AG10803 (cell line): ENCODE measurements around the gene ADA.

Experiments used
- DNase-seq: peaks from one replicate; pipeline ENCODE4 v3.0.0; 2010; ENCODE audit warnings: low read depth
- H3K4me3 ChIP-seq: 2 replicates; pipeline ENCODE4 v1.5.1; 2011; ENCODE audit warnings: mild to moderate bottlenecking, low read length, control low read depth
- CTCF ChIP-seq: conservative IDR thresholded peaks from 2 replicates; pipeline ENCODE4 v1.5.1; 2011; ENCODE audit warnings: mild to moderate bottlenecking, low read length, control low read depth, inconsistent platforms

Gene ADA

GRCh38 chr20:44585057-44585963 is 66.2 kb downstream of the ADA start:
- H3K4me3 ChIP-seq = no peak overlapping the region
- no peak for TF ChIP-seq CTCF
- no peak for DNase-seq

GRCh38 chr20:44584162-44584561 is 67.3 kb downstream of the ADA start:
- peak overlapping the region; percentile 65 for H3K4me3 ChIP-seq
- no peak for TF ChIP-seq CTCF
- DNase-seq = no peak

- TF ChIP-seq CTCF = no peak
- peak overlapping the region; percentile 65 for H3K4me3 ChIP-seq
Measured at GRCh38 chr20:44583157-44583556, 68.3 kb downstream of the ADA start.

GRCh38 chr20:44582311-44583025 is 69.0 kb downstream of the ADA start, which contains the start of gene PKIG:
Gene PKIG, plus strand, starts transcription at chr20:44582579. Its CDS starts 31,978 bp downstream, at chr20:44614557.
- TF ChIP-seq CTCF = no peak
- DNase-seq = peak; percentile 84
- H3K4me3 ChIP-seq = peak within 1 kb of the TSS; percentile 65

More at GRCh38 chr20:44583157-44583556, 68.3 kb downstream of the ADA start:
- no peak for DNase-seq

- no peak for DNase-seq
- TF ChIP-seq CTCF = no peak
- H3K4me3 ChIP-seq = no peak overlapping the region
Measured at GRCh38 chr20:44581515-44581914, 70.0 kb downstream of the ADA start.

- no peak overlapping the region for H3K4me3 ChIP-seq
- no peak for DNase-seq
- TF ChIP-seq CTCF = no peak
Measured at GRCh38 chr20:44580581-44581268, 70.8 kb downstream of the ADA start.
